ENCODE measurements around the gene CDCA5.
"Not testable (repeated sequence)": the region's sequence is repeated elsewhere in the genome, so short reads cannot be mapped to it uniquely, and the experiment has no call there.

Gene CDCA5

GRCh38 chr11:65121447-65121864, 37.6 kb upstream of the CDCA5 start:
- Histone ChIP-seq H2BK120ac (ENCODE audit: low read depth, low read length) (no peak overlapping the region), H2BK15ac (ENCODE audit: low read length) (no peak overlapping the region), H3K4me1 (ENCODE audit: control insufficient read depth in 2 of 2, insufficient read depth in 1 of 2, low read depth in 1 of 2, low read length in 2 of 2) (peaks cover 6 to 13% of the 10 kb centered on the region in 2 donors), H4K91ac (ENCODE audit: low read depth, low read length, poor library complexity) (no peak overlapping the region), H3K36me3 (replicated peaks in 1 of 2; ENCODE audit: control insufficient read depth in 2 of 2, insufficient read depth in 2 of 2, low read length in 2 of 2) (peaks cover 26 to 64% of the 10 kb centered on the region in 2 donors), H3K14ac (ENCODE audit: low read length) (no peak overlapping the region), H3K27ac (replicated peaks; ENCODE audit: low read length) (no peak overlapping the region), H3K4ac (ENCODE audit: low read length) (no peak overlapping the region), H2BK5ac (ENCODE audit: low read length) (no peak overlapping the region), H2AK5ac (ENCODE audit: low read depth, low read length) (peak overlapping the region; percentile 13), H3K79me1 (ENCODE audit: low read depth, low read length) (peaks cover 7% of the 10 kb centered on the region), H3K4me3 (ENCODE audit: low read length in 2 of 2) (peak overlapping the region; percentile 73 to 84), H3K27me3 (ENCODE audit: control insufficient read depth in 3 of 3, insufficient read depth in 3 of 3, low read depth in 1 of 3, low read length in 3 of 3) (no peaks in the 10 kb centered on the region), H3K9ac (ENCODE audit: low read depth, low read length, poor library complexity) (peak overlapping the region; percentile 96), H3K18ac (ENCODE audit: low read length) (no peak overlapping the region), H3K9me3 (replicated peaks in 1 of 2; ENCODE audit: control insufficient read depth in 2 of 2, insufficient read depth in 1 of 2, low read depth in 1 of 2, low read length in 2 of 2) (no peaks in the 10 kb centered on the region), H3K4me2 (ENCODE audit: insufficient read depth, low read length, poor library complexity, severe bottlenecking) (peak overlapping the region; percentile 70), H2AFZ (ENCODE audit: low read length) (peak overlapping the region; percentile 80), H4K8ac (ENCODE audit: low read depth, low read length) (no peak overlapping the region), H2BK12ac (ENCODE audit: low read length) (no peak overlapping the region), H3K23ac (ENCODE audit: low read depth, low read length, poor library complexity) (no peak overlapping the region)
- no CpG with 5 or more reads among the region's 22 CpGs for WGBS, 2 donors (ENCODE audit: extremely low coverage in 2 of 2, insufficient read length in 2 of 2, insufficient replicate concordance in 1 of 2)
- no peak for DNase-seq (ENCODE audit: low spot score)

- H3K14ac ChIP-seq (ENCODE audit: low read length) = no peak overlapping the region
- H2BK12ac ChIP-seq (ENCODE audit: low read length) = no peak overlapping the region
- no peaks in the 10 kb centered on the region for H3K9me3 ChIP-seq (replicated peaks in 1 of 2; ENCODE audit: control insufficient read depth in 2 of 2, insufficient read depth in 1 of 2, low read depth in 1 of 2, low read length in 2 of 2)
- H4K91ac ChIP-seq (ENCODE audit: low read depth, low read length, poor library complexity) = no peak overlapping the region
- no CpG with 5 or more reads among the region's 3 CpGs for WGBS, 2 donors (ENCODE audit: extremely low coverage in 2 of 2, insufficient read length in 2 of 2, insufficient replicate concordance in 1 of 2)
- no peak overlapping the region for H2BK120ac ChIP-seq (ENCODE audit: low read depth, low read length)
- H3K27me3 ChIP-seq (ENCODE audit: control insufficient read depth in 3 of 3, insufficient read depth in 3 of 3, low read depth in 1 of 3, low read length in 3 of 3) = no peaks in the 10 kb centered on the region
- H3K4me2 ChIP-seq (ENCODE audit: insufficient read depth, low read length, poor library complexity, severe bottlenecking) = no peak overlapping the region
- no peak overlapping the region for H2AFZ ChIP-seq (ENCODE audit: low read length)
- H3K4me1 ChIP-seq (ENCODE audit: control insufficient read depth in 2 of 2, insufficient read depth in 1 of 2, low read depth in 1 of 2, low read length in 2 of 2) = peaks cover 6 to 14% of the 10 kb centered on the region in 2 donors
- H3K79me1 ChIP-seq (ENCODE audit: low read depth, low read length) = peaks cover 12% of the 10 kb centered on the region
- peak overlapping the region in 1 of 2 donors; percentile 73 for H3K4me3 ChIP-seq (ENCODE audit: low read length in 2 of 2)
- DNase-seq (ENCODE audit: low spot score) = no peak
- no peak overlapping the region for H2BK5ac ChIP-seq (ENCODE audit: low read length)
- H3K36me3 ChIP-seq (replicated peaks in 1 of 2; ENCODE audit: control insufficient read depth in 2 of 2, insufficient read depth in 2 of 2, low read length in 2 of 2) = peaks cover 23 to 64% of the 10 kb centered on the region in 2 donors
- H3K27ac ChIP-seq (replicated peaks; ENCODE audit: low read length) = no peak overlapping the region
- no peak overlapping the region for H3K23ac ChIP-seq (ENCODE audit: low read depth, low read length, poor library complexity)
- no peak overlapping the region for H2AK5ac ChIP-seq (ENCODE audit: low read depth, low read length)
- no peak overlapping the region for H3K9ac ChIP-seq (ENCODE audit: low read depth, low read length, poor library complexity)
- H3K4ac ChIP-seq (ENCODE audit: low read length) = no peak overlapping the region
- no peak overlapping the region for H3K18ac ChIP-seq (ENCODE audit: low read length)
- H4K8ac ChIP-seq (ENCODE audit: low read depth, low read length) = no peak overlapping the region
- H2BK15ac ChIP-seq (ENCODE audit: low read length) = no peak overlapping the region
These were observed 37.0 kb upstream of the CDCA5 start for GRCh38 chr11:65120831-65121230.

GRCh38 chr11:65119670-65119995, 35.8 kb upstream of the CDCA5 start:
- H2BK5ac ChIP-seq (ENCODE audit: low read length) = no peak overlapping the region
- H3K4me2 ChIP-seq (ENCODE audit: insufficient read depth, low read length, poor library complexity, severe bottlenecking) = no peak overlapping the region
- no peak overlapping the region for H4K8ac ChIP-seq (ENCODE audit: low read depth, low read length)
- no peak overlapping the region for H3K18ac ChIP-seq (ENCODE audit: low read length)
- no peak overlapping the region for H2BK120ac ChIP-seq (ENCODE audit: low read depth, low read length)
- H3K27ac ChIP-seq (replicated peaks; ENCODE audit: low read length) = no peak overlapping the region
- H3K4me1 ChIP-seq (ENCODE audit: control insufficient read depth in 2 of 2, insufficient read depth in 1 of 2, low read depth in 1 of 2, low read length in 2 of 2) = peaks cover 6 to 14% of the 10 kb centered on the region in 2 donors
- H3K79me1 ChIP-seq (ENCODE audit: low read depth, low read length) = peaks cover 14% of the 10 kb centered on the region
- H2BK15ac ChIP-seq (ENCODE audit: low read length) = no peak overlapping the region
- H3K36me3 ChIP-seq (replicated peaks in 1 of 2; ENCODE audit: control insufficient read depth in 2 of 2, insufficient read depth in 2 of 2, low read length in 2 of 2) = peaks cover 19 to 64% of the 10 kb centered on the region in 2 donors
- H2AK5ac ChIP-seq (ENCODE audit: low read depth, low read length) = no peak overlapping the region
- H2BK12ac ChIP-seq (ENCODE audit: low read length) = no peak overlapping the region
- no peak overlapping the region for H3K4me3 ChIP-seq (ENCODE audit: low read length in 2 of 2)
- no peak for DNase-seq (ENCODE audit: low spot score)
- H4K91ac ChIP-seq (ENCODE audit: low read depth, low read length, poor library complexity) = no peak overlapping the region
- H3K14ac ChIP-seq (ENCODE audit: low read length) = no peak overlapping the region
- H3K27me3 ChIP-seq (ENCODE audit: control insufficient read depth in 3 of 3, insufficient read depth in 3 of 3, low read depth in 1 of 3, low read length in 3 of 3) = no peaks in the 10 kb centered on the region
- H3K4ac ChIP-seq (ENCODE audit: low read length) = no peak overlapping the region
- H2AFZ ChIP-seq (ENCODE audit: low read length) = no peak overlapping the region
- H3K9me3 ChIP-seq (replicated peaks in 1 of 2; ENCODE audit: control insufficient read depth in 2 of 2, insufficient read depth in 1 of 2, low read depth in 1 of 2, low read length in 2 of 2) = no peaks in the 10 kb centered on the region
- no peak overlapping the region for H3K9ac ChIP-seq (ENCODE audit: low read depth, low read length, poor library complexity)
- H3K23ac ChIP-seq (ENCODE audit: low read depth, low read length, poor library complexity) = no peak overlapping the region

GRCh38 chr11:65118891-65119669, 35.2 kb upstream of the CDCA5 start:
- Histone ChIP-seq H3K79me1 (ENCODE audit: low read depth, low read length) (peaks cover 12% of the 10 kb centered on the region), H3K36me3 (replicated peaks in 1 of 2; ENCODE audit: control insufficient read depth in 2 of 2, insufficient read depth in 2 of 2, low read length in 2 of 2) (peaks cover 19 to 64% of the 10 kb centered on the region in 2 donors), H3K4me1 (ENCODE audit: control insufficient read depth in 2 of 2, insufficient read depth in 1 of 2, low read depth in 1 of 2, low read length in 2 of 2) (peaks cover 6 to 14% of the 10 kb centered on the region in 2 donors)
- not testable (repeated sequence) for H3K4me3 ChIP-seq (ENCODE audit: low read length in 2 of 2); H3K9me3 ChIP-seq (replicated peaks in 1 of 2; ENCODE audit: control insufficient read depth in 2 of 2, insufficient read depth in 1 of 2, low read depth in 1 of 2, low read length in 2 of 2); H3K14ac ChIP-seq (ENCODE audit: low read length); H2BK5ac ChIP-seq (ENCODE audit: low read length); H3K4me2 ChIP-seq (ENCODE audit: insufficient read depth, low read length, poor library complexity, severe bottlenecking); H4K91ac ChIP-seq (ENCODE audit: low read depth, low read length, poor library complexity); H2AK5ac ChIP-seq (ENCODE audit: low read depth, low read length); H2AFZ ChIP-seq (ENCODE audit: low read length); H3K18ac ChIP-seq (ENCODE audit: low read length); H3K4ac ChIP-seq (ENCODE audit: low read length); H2BK12ac ChIP-seq (ENCODE audit: low read length); H3K9ac ChIP-seq (ENCODE audit: low read depth, low read length, poor library complexity); DNase-seq (ENCODE audit: low spot score); H3K23ac ChIP-seq (ENCODE audit: low read depth, low read length, poor library complexity); H3K27ac ChIP-seq (replicated peaks; ENCODE audit: low read length); H3K27me3 ChIP-seq (ENCODE audit: control insufficient read depth in 3 of 3, insufficient read depth in 3 of 3, low read depth in 1 of 3, low read length in 3 of 3); H2BK15ac ChIP-seq (ENCODE audit: low read length); H2BK120ac ChIP-seq (ENCODE audit: low read depth, low read length); H4K8ac ChIP-seq (ENCODE audit: low read depth, low read length)
- WGBS, 2 donors (ENCODE audit: extremely low coverage in 2 of 2, insufficient read length in 2 of 2, insufficient replicate concordance in 1 of 2) = no CpG with 5 or more reads among the region's 18 CpGs

All from neuronal stem cell (in vitro differentiated cells).